Measurements from ENCODE around the gene SKI. TPM values are rescaled to one million over a fixed set of nuclear protein-coding genes. Genes with fewer than 3 reads are reported as not detected.

SKI gene
- total and polyA plus RNA-seq, 2 experiments from 2014 or later = 5.1 to 21.9 TPM

- WGBS (ENCODE audit: low lambda C conversion rate, missing lambda C conversion rate) = 86% methylated on average over 28 of the region's 28 CpGs
Measured at GRCh38 chr1:2355373-2356261, 127.5 kb downstream of the SKI start.

GRCh38 chr1:2356401-2356800 is 128.3 kb downstream of the SKI start:
- Histone ChIP-seq H3K27me3 (no peaks in the 10 kb centered on the region), H3K27ac (no peak overlapping the region), H3K9me3 (ENCODE audit: low read depth) (no peaks in the 10 kb centered on the region), H4K20me1 (ENCODE audit: insufficient read depth, poor library complexity, severe bottlenecking) (no peaks in the 10 kb centered on the region), H2AFZ (no peak overlapping the region), H3K4me3 (no peak overlapping the region), H3K4me1 (ENCODE audit: insufficient read depth) (no peaks in the 10 kb centered on the region), H3K4me2 (no peak overlapping the region), H3K36me3 (replicated peaks; ENCODE audit: insufficient read depth, low read depth) (no peaks in the 10 kb centered on the region), H3K9me2 (replicated peaks; ENCODE audit: insufficient read depth) (no peaks in the 10 kb centered on the region), H3K79me2 (no peaks in the 10 kb centered on the region)
- 96% methylated on average over 15 of the region's 15 CpGs for WGBS (ENCODE audit: low lambda C conversion rate, missing lambda C conversion rate)
- DNase-seq (ENCODE audit: low spot score) = no peak
- no peak for TF ChIP-seq EZH2phosphoT487 (IDR thresholded peaks at IDR 0.05; ENCODE audit: low read depth, severe bottlenecking, unreplicated experiment)
- TF ChIP-seq CTCF (IDR thresholded peaks at IDR 0.05; ENCODE audit: poor library complexity) = no peak
- no peak for TF ChIP-seq EZH2 (IDR thresholded peaks at IDR 0.05; ENCODE audit: borderline replicate concordance)

More at GRCh38 chr1:2355373-2356261, 127.5 kb downstream of the SKI start:
- Histone ChIP-seq H3K4me2 (peak overlapping the region; percentile 29), H3K9me3 (ENCODE audit: low read depth) (no peaks in the 10 kb centered on the region), H3K9me2 (replicated peaks; ENCODE audit: insufficient read depth) (no peaks in the 10 kb centered on the region), H3K36me3 (replicated peaks; ENCODE audit: insufficient read depth, low read depth) (no peaks in the 10 kb centered on the region), H3K4me1 (ENCODE audit: insufficient read depth) (no peaks in the 10 kb centered on the region), H3K79me2 (no peaks in the 10 kb centered on the region), H3K27me3 (no peaks in the 10 kb centered on the region), H4K20me1 (ENCODE audit: insufficient read depth, poor library complexity, severe bottlenecking) (no peaks in the 10 kb centered on the region), H3K4me3 (no peak overlapping the region), H2AFZ (no peak overlapping the region), H3K27ac (peak overlapping the region; percentile 61)
- DNase-seq (ENCODE audit: low spot score) = no peak
- TF ChIP-seq CTCF (IDR thresholded peaks at IDR 0.05; ENCODE audit: poor library complexity) (no peak), EZH2 (IDR thresholded peaks at IDR 0.05; ENCODE audit: borderline replicate concordance) (no peak), EZH2phosphoT487 (IDR thresholded peaks at IDR 0.05; ENCODE audit: low read depth, severe bottlenecking, unreplicated experiment) (no peak)

GRCh38 chr1:2356911-2357845 is 129.1 kb downstream of the SKI start:
- Histone ChIP-seq H3K36me3 (replicated peaks; ENCODE audit: insufficient read depth, low read depth) (no peaks in the 10 kb centered on the region), H3K4me2 (no peak overlapping the region), H3K4me1 (ENCODE audit: insufficient read depth) (no peaks in the 10 kb centered on the region), H3K9me2 (replicated peaks; ENCODE audit: insufficient read depth) (no peaks in the 10 kb centered on the region), H3K27me3 (no peaks in the 10 kb centered on the region), H3K4me3 (no peak overlapping the region), H2AFZ (no peak overlapping the region), H4K20me1 (ENCODE audit: insufficient read depth, poor library complexity, severe bottlenecking) (no peaks in the 10 kb centered on the region), H3K9me3 (ENCODE audit: low read depth) (no peaks in the 10 kb centered on the region), H3K79me2 (no peaks in the 10 kb centered on the region), H3K27ac (no peak overlapping the region)
- 94% methylated on average over 33 of the region's 37 CpGs for WGBS (ENCODE audit: low lambda C conversion rate, missing lambda C conversion rate)
- no peak for TF ChIP-seq EZH2 (IDR thresholded peaks at IDR 0.05; ENCODE audit: borderline replicate concordance)
- no peak for TF ChIP-seq CTCF (IDR thresholded peaks at IDR 0.05; ENCODE audit: poor library complexity)
- no peak for TF ChIP-seq EZH2phosphoT487 (IDR thresholded peaks at IDR 0.05; ENCODE audit: low read depth, severe bottlenecking, unreplicated experiment)
- DNase-seq (ENCODE audit: low spot score) = no peak
